ENCODE data around the gene ZNF554. TPM values are rescaled to one million over a fixed set of nuclear protein-coding genes. Genes with fewer than 3 reads are reported as not detected.

Gene ZNF554
- total RNA-seq, 1 donor from 2014 or later = 4.9 TPM

DNA sequence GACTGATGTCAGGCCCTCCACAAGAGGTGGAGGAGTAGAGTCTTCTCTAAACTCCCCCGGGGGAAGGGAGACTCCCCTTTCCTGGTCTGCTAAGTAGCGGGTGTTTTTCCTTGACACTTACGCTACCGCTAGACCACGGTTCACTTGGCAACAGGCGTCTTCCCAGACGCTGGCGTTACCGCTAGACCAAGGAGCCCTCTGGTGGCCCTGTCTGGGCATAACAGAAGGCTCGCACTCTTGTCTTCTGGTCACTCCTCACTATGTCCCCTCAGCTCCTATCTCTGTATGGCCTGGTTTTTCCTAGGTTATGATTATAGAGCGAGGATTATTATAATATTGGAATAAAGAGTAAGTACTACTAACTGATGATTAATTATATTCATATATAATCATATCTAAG, 52.5 kb downstream of the ZNF554 start:
- DNase-seq = peak; percentile 17

DNA sequence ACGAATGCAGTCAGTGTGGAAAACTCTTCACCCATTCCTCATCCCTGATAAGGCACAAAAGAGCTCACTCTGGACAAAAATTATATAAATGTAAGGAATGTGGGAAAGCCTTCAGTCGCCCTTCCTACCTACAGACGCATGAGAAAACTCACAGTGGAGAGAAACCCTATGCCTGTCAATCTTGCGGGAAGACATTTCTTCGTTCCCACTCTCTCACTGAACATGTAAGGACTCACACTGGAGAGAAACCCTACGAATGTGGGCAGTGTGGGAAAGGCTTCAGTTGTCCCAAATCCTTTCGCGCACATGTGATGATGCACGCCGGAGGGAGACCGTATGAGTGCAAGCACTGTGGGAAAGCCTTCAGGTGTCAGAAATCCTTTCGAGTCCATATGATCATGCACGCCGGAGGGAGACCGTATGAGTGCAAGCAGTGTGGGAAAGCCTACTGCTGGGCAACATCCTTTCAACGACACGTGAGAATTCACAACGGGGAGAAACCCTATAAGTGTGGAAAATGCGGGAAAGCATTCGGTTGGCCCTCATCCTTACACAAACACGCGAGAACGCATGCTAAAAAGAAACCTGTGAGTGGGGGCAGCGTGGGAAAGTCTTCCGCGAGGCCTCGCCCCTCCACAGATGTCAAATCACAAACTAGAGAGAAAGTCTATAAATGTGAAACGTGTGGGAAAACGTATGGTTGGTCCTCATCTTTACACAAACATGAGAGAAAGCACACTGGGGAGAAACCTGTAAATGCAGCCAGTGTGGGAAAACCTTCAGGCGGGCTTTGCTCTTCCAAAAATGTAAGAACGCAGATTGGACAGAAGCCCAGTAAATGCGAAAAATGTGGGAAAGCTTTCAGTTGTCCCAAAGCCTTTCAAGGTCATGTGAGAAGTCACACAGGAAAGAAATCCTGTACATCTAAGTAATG, 58.0 kb downstream of the ZNF554 start:
- no peak for DNase-seq

GRCh38 chr19:2883686-2884439, 64.2 kb downstream of the ZNF554 start:
- DNase-seq = no peak

- DNase-seq = no peak
Observed at GRCh38 chr19:2885736-2886135, 66.1 kb downstream of the ZNF554 start.

Other genes with a start within 250 kb of the ZNF554 start
- gene GNG7, start 117.2 kb upstream of the ZNF554 start, total RNA-seq = 1.0 and 1.4 TPM in 2 replicates
- 0.23 and 0.51 TPM in 2 replicates for gene DIRAS1, start 98.5 kb upstream of the ZNF554 start, total RNA-seq
- gene SLC39A3, start 79.9 kb upstream of the ZNF554 start, total RNA-seq = 24.5 and 26.6 TPM in 2 replicates
- gene SGTA, start 36.6 kb upstream of the ZNF554 start, total RNA-seq = 45.4 and 65.4 TPM in 2 replicates
- 51.7 and 160 TPM in 2 replicates for gene THOP1, start 34.4 kb upstream of the ZNF554 start, total RNA-seq
- 7.9 and 9.7 TPM in 2 replicates for gene ZNF555, start 21.6 kb downstream of the ZNF554 start, total RNA-seq
- gene ZNF556, start 47.5 kb downstream of the ZNF554 start, total RNA-seq = under 0.01 TPM in 1 of 2 replicates, not detected in the other
- gene ZNF57, start 81.1 kb downstream of the ZNF554 start, total RNA-seq = 5.1 and 6.3 TPM in 2 replicates
- gene ZNF77, start 125.1 kb downstream of the ZNF554 start, total RNA-seq = 6.4 and 7.8 TPM in 2 replicates
- gene TLE6, start 157.7 kb downstream of the ZNF554 start, total RNA-seq = 2.0 and 2.7 TPM in 2 replicates
- gene TLE2, start 209.4 kb downstream of the ZNF554 start, total RNA-seq = 21.8 and 25.7 TPM in 2 replicates
- gene TLE5, start 242.6 kb downstream of the ZNF554 start, total RNA-seq = 81.7 and 147 TPM in 2 replicates

Data from dermis blood vessel endothelial cell (primary cell).